Lower leg skin (tissue), 3 donors: Measurements from ENCODE around the gene RNF17.

Source experiments
- CTCF ChIP-seq, 3 donors: fragments of 450-650 bp; IDR thresholded peaks; one replicate each; pipeline ENCODE4 v1.5.1; 2016; ENCODE audit warnings: antibody characterized with exemption in 3 of 3, mild to moderate bottlenecking in 3 of 3, moderate library complexity in 2 of 3
- POLR2A ChIP-seq, 2 donors: fragments of 450-650 bp; IDR thresholded peaks; one replicate each; pipeline ENCODE4 v1.6.1; 2016 to 2017; ENCODE audit warnings: antibody characterized with exemption in 2 of 2, mild to moderate bottlenecking in 1 of 2, moderate library complexity in 1 of 2

GRCh38 chr13:24894277-24894971 is 130.5 kb downstream of the RNF17 start:
- TF ChIP-seq CTCF (IDR thresholded peaks at IDR 0.05) = no peak
- no peak for TF ChIP-seq POLR2A (IDR thresholded peaks at IDR 0.05)
